Activated T-cell treated with anti-CD3 and anti-CD28 coated beads, Interleukin-2, amount 50 U/mL, for 4 hours (primary cell): ENCODE measurements around the gene C19orf12. TPM values are rescaled to one million over a fixed set of nuclear protein-coding genes. Genes with fewer than 3 reads are reported as not detected.

ENCODE experiments used
- ATAC-seq, 2 donors: fragments of 200-7000 bp; cut with Tn5 transposase; one replicate each; pipeline ENCODE4 v1.10.0; 2021
- DNase-seq: peaks from one replicate; pipeline ENCODE4 v3.0.0-alpha.2; 2020
- H3K27me3 Mint-ChIP-seq: one replicate; pipeline ENCODE4 v1.8.0; 2021; ENCODE audit warnings: low read depth, mixed read lengths
- H3K36me3 Mint-ChIP-seq: one replicate; pipeline ENCODE4 v1.8.0; 2022; ENCODE audit warnings: mixed read lengths; ENCODE audit not compliant: insufficient read depth
- H3K4me1 Mint-ChIP-seq: one replicate; pipeline ENCODE4 v1.8.0; 2021; ENCODE audit warnings: low read depth, mixed read lengths
- H3K4me3 Mint-ChIP-seq: one replicate; pipeline ENCODE4 v1.8.0; 2021; ENCODE audit warnings: mild to moderate bottlenecking, moderate library complexity, mixed read lengths
- H3K9me3 Mint-ChIP-seq: one replicate; pipeline ENCODE4 v1.8.0; 2021; ENCODE audit warnings: mixed read lengths
- total RNA-seq, 3 donors: library from RNA; stranded (reverse); gene quantifications; one replicate each; pipeline ENCODE4 v1.2.1, GENCODE V29; 2021

Gene C19orf12
- total RNA-seq, 3 donors from 2014 or later, result 39.3 to 45.7 (median 41.0) TPM

- no peaks in the 10 kb centered on the region for H3K9me3 Mint-ChIP-seq
- no peak overlapping the region for H3K4me3 Mint-ChIP-seq
- ATAC-seq (no peak), DNase-seq (no peak)
- H3K27me3 Mint-ChIP-seq, result peaks cover 3% of the 10 kb centered on the region
- no peaks in the 10 kb centered on the region for H3K36me3 Mint-ChIP-seq
- H3K4me1 Mint-ChIP-seq, result no peaks in the 10 kb centered on the region
These were observed 34.2 kb upstream of the C19orf12 start for GRCh38 chr19:29748996-29749849.

- Mint-ChIP-seq H3K4me3 (no peak overlapping the region), H3K9me3 (no peaks in the 10 kb centered on the region), H3K4me1 (no peaks in the 10 kb centered on the region), H3K36me3 (no peaks in the 10 kb centered on the region), H3K27me3 (peaks cover 3% of the 10 kb centered on the region)
- no peak for ATAC-seq
- no peak for DNase-seq
These were observed 30.2 kb upstream of the C19orf12 start for GRCh38 chr19:29745253-29745652.

- Mint-ChIP-seq H3K36me3 (no peaks in the 10 kb centered on the region), H3K4me1 (no peaks in the 10 kb centered on the region), H3K9me3 (no peaks in the 10 kb centered on the region), H3K4me3 (no peak overlapping the region), H3K27me3 (no peaks in the 10 kb centered on the region)
- no peak for DNase-seq
- no peak for ATAC-seq
These were observed 28.6 kb upstream of the C19orf12 start for GRCh38 chr19:29743681-29744080.

GRCh38 chr19:29741776-29742175, 26.7 kb upstream of the C19orf12 start:
- Mint-ChIP-seq H3K4me3 (no peak overlapping the region), H3K36me3 (no peaks in the 10 kb centered on the region), H3K27me3 (peaks cover 3% of the 10 kb centered on the region), H3K4me1 (no peaks in the 10 kb centered on the region), H3K9me3 (no peaks in the 10 kb centered on the region)
- no peak for ATAC-seq
- DNase-seq, result no peak

GRCh38 chr19:29741226-29741625, 26.2 kb upstream of the C19orf12 start:
- DNase-seq, result no peak
- ATAC-seq, result no peak
- Mint-ChIP-seq H3K4me3 (no peak overlapping the region), H3K9me3 (no peaks in the 10 kb centered on the region), H3K27me3 (peaks cover 3% of the 10 kb centered on the region), H3K36me3 (no peaks in the 10 kb centered on the region), H3K4me1 (no peaks in the 10 kb centered on the region)

- H3K4me1 Mint-ChIP-seq, result no peaks in the 10 kb centered on the region
- DNase-seq, result no peak
- peaks cover 3% of the 10 kb centered on the region for H3K27me3 Mint-ChIP-seq
- no peaks in the 10 kb centered on the region for H3K9me3 Mint-ChIP-seq
- ATAC-seq, result no peak
- no peak overlapping the region for H3K4me3 Mint-ChIP-seq
- H3K36me3 Mint-ChIP-seq, result no peaks in the 10 kb centered on the region
These were observed 22.5 kb upstream of the C19orf12 start for GRCh38 chr19:29737461-29738000.

- Mint-ChIP-seq H3K4me3 (no peak overlapping the region), H3K9me3 (no peaks in the 10 kb centered on the region), H3K36me3 (no peaks in the 10 kb centered on the region), H3K27me3 (peaks cover 7% of the 10 kb centered on the region), H3K4me1 (no peaks in the 10 kb centered on the region)
- ATAC-seq (no peak), DNase-seq (no peak)
These were observed 20.8 kb upstream of the C19orf12 start for GRCh38 chr19:29735829-29736228.

GRCh38 chr19:29731331-29731850, 16.3 kb upstream of the C19orf12 start:
- Mint-ChIP-seq H3K4me3 (no peak overlapping the region), H3K9me3 (no peaks in the 10 kb centered on the region), H3K4me1 (no peaks in the 10 kb centered on the region), H3K27me3 (peaks cover 9% of the 10 kb centered on the region), H3K36me3 (no peaks in the 10 kb centered on the region)
- DNase-seq (no peak), ATAC-seq (no peak)

- Mint-ChIP-seq H3K9me3 (no peaks in the 10 kb centered on the region), H3K36me3 (no peaks in the 10 kb centered on the region), H3K27me3 (peaks cover 30% of the 10 kb centered on the region), H3K4me3 (no peak overlapping the region), H3K4me1 (peaks cover 5% of the 10 kb centered on the region)
- DNase-seq (no peak), ATAC-seq (no peak)
These were observed 12.8 kb upstream of the C19orf12 start for GRCh38 chr19:29727906-29728305.

GRCh38 chr19:29724746-29725145, 9.7 kb upstream of the C19orf12 start:
- Mint-ChIP-seq H3K4me3 (no peak overlapping the region), H3K9me3 (no peaks in the 10 kb centered on the region), H3K36me3 (no peaks in the 10 kb centered on the region), H3K4me1 (peaks cover 5% of the 10 kb centered on the region), H3K27me3 (peaks cover 26% of the 10 kb centered on the region)
- ATAC-seq (no peak), DNase-seq (no peak)

- Mint-ChIP-seq H3K27me3 (peaks cover 26% of the 10 kb centered on the region), H3K36me3 (no peaks in the 10 kb centered on the region), H3K4me3 (peak overlapping the region; percentile 63), H3K4me1 (peaks cover 5% of the 10 kb centered on the region), H3K9me3 (no peaks in the 10 kb centered on the region)
- ATAC-seq (peak; percentile 84 to 89), DNase-seq (no peak)
These were observed 9.1 kb upstream of the C19orf12 start for GRCh38 chr19:29724102-29724641.

- H3K4me1 Mint-ChIP-seq, result peaks cover 37% of the 10 kb centered on the region
- no peaks in the 10 kb centered on the region for H3K36me3 Mint-ChIP-seq
- no peak overlapping the region for H3K4me3 Mint-ChIP-seq
- no peaks in the 10 kb centered on the region for H3K9me3 Mint-ChIP-seq
- H3K27me3 Mint-ChIP-seq, result no peaks in the 10 kb centered on the region
- DNase-seq, result no peak
- ATAC-seq, result no peak
These were observed 2.0 kb upstream of the C19orf12 start for GRCh38 chr19:29717051-29717450.

GRCh38 chr19:29715701-29716581, 880 bp upstream of the C19orf12 start:
- DNase-seq, result no peak
- no peaks in the 10 kb centered on the region for H3K36me3 Mint-ChIP-seq
- H3K9me3 Mint-ChIP-seq, result no peaks in the 10 kb centered on the region
- peak overlapping the region; percentile 87 for H3K4me3 Mint-ChIP-seq
- H3K27me3 Mint-ChIP-seq, result no peaks in the 10 kb centered on the region
- peak; percentile 6 for ATAC-seq
- peaks cover 48% of the 10 kb centered on the region for H3K4me1 Mint-ChIP-seq

- Mint-ChIP-seq H3K4me1 (peaks cover 61% of the 10 kb centered on the region), H3K9me3 (no peaks in the 10 kb centered on the region), H3K4me3 (peak overlapping the region; percentile 81), H3K36me3 (no peaks in the 10 kb centered on the region), H3K27me3 (no peaks in the 10 kb centered on the region)
- ATAC-seq (peak; percentile 24 to 31), DNase-seq (peak; percentile 47)
These were observed 599 bp downstream of the C19orf12 start for GRCh38 chr19:29714371-29714952.
